ENCODE measurements around the gene FLCN. TPM values are rescaled to one million over a fixed set of nuclear protein-coding genes. Genes with fewer than 3 reads are reported as not detected.
"Not testable (repeated sequence)": the region's sequence is repeated elsewhere in the genome, so short reads cannot be mapped to it uniquely, and the experiment has no call there.

The FLCN gene
- 8.4 TPM for total RNA-seq

- Histone ChIP-seq H3K4me3 (ENCODE audit: low read length) (peak within 1 kb of the TSS; percentile 98), H3K27me3 (ENCODE audit: insufficient read depth, low read length) (no peaks in the 10 kb centered on the region), H3K4me1 (ENCODE audit: insufficient read depth, low read length) (peaks cover 27% of the 10 kb centered on the region), H3K9me3 (ENCODE audit: low read depth, low read length) (no peaks in the 10 kb centered on the region)
Measured at GRCh38 chr17:17237026-17237799, at the start of gene FLCN. Gene FLCN, minus strand, starts transcription at chr17:17237168. Its CDS starts 9,031 bp downstream, at chr17:17228137.

- no peaks in the 10 kb centered on the region for H3K27me3 ChIP-seq (ENCODE audit: insufficient read depth, low read length)
- H3K4me1 ChIP-seq (ENCODE audit: insufficient read depth, low read length) = peaks cover 13% of the 10 kb centered on the region
- H3K9me3 ChIP-seq (ENCODE audit: low read depth, low read length) = no peaks in the 10 kb centered on the region
- no peak overlapping the region for H3K4me3 ChIP-seq (ENCODE audit: low read length)
Measured at GRCh38 chr17:17285951-17286350, 49.0 kb upstream of the FLCN start.

- peaks cover 55% of the 10 kb centered on the region for H3K4me1 ChIP-seq (ENCODE audit: insufficient read depth, low read length)
- H3K9me3 ChIP-seq (ENCODE audit: low read depth, low read length) = no peaks in the 10 kb centered on the region
- H3K27me3 ChIP-seq (ENCODE audit: insufficient read depth, low read length) = no peaks in the 10 kb centered on the region
- peak within 1 kb of the TSS; percentile 87 for H3K4me3 ChIP-seq (ENCODE audit: low read length)
Measured at GRCh38 chr17:17280613-17281549, 43.9 kb upstream of the FLCN start, which contains the start of gene COPS3. Gene COPS3, minus strand, starts transcription at chr17:17281246. Its CDS starts 60 bp downstream, at chr17:17281186.

GRCh38 chr17:17279316-17279715, 42.3 kb upstream of the FLCN start:
- H3K4me3 ChIP-seq (ENCODE audit: low read length) = no peak overlapping the region
- no peaks in the 10 kb centered on the region for H3K9me3 ChIP-seq (ENCODE audit: low read depth, low read length)
- H3K27me3 ChIP-seq (ENCODE audit: insufficient read depth, low read length) = no peaks in the 10 kb centered on the region
- peaks cover 62% of the 10 kb centered on the region for H3K4me1 ChIP-seq (ENCODE audit: insufficient read depth, low read length)

- H3K4me1 ChIP-seq (ENCODE audit: insufficient read depth, low read length) = peaks cover 56% of the 10 kb centered on the region
- H3K27me3 ChIP-seq (ENCODE audit: insufficient read depth, low read length); H3K4me3 ChIP-seq (ENCODE audit: low read length); H3K9me3 ChIP-seq (ENCODE audit: low read depth, low read length): not testable (repeated sequence)
Measured at GRCh38 chr17:17277431-17277830, 40.5 kb upstream of the FLCN start.

- H3K9me3 ChIP-seq (ENCODE audit: low read depth, low read length) = no peaks in the 10 kb centered on the region
- peaks cover 49% of the 10 kb centered on the region for H3K4me1 ChIP-seq (ENCODE audit: insufficient read depth, low read length)
- H3K4me3 ChIP-seq (ENCODE audit: low read length) = no peak overlapping the region
- H3K27me3 ChIP-seq (ENCODE audit: insufficient read depth, low read length) = no peaks in the 10 kb centered on the region
Measured at GRCh38 chr17:17275971-17276370, 39.0 kb upstream of the FLCN start.

GRCh38 chr17:17269926-17270773, 33.2 kb upstream of the FLCN start:
- Histone ChIP-seq H3K4me1 (ENCODE audit: insufficient read depth, low read length) (peaks cover under 1% of the 10 kb centered on the region), H3K4me3 (ENCODE audit: low read length) (no peak overlapping the region), H3K27me3 (ENCODE audit: insufficient read depth, low read length) (no peaks in the 10 kb centered on the region), H3K9me3 (ENCODE audit: low read depth, low read length) (no peaks in the 10 kb centered on the region)

GRCh38 chr17:17264430-17264829, 27.5 kb upstream of the FLCN start:
- no peaks in the 10 kb centered on the region for H3K4me1 ChIP-seq (ENCODE audit: insufficient read depth, low read length)
- H3K4me3 ChIP-seq (ENCODE audit: low read length) = no peak overlapping the region
- H3K27me3 ChIP-seq (ENCODE audit: insufficient read depth, low read length) = no peaks in the 10 kb centered on the region
- H3K9me3 ChIP-seq (ENCODE audit: low read depth, low read length) = no peaks in the 10 kb centered on the region

- Histone ChIP-seq H3K27me3 (ENCODE audit: insufficient read depth, low read length) (no peaks in the 10 kb centered on the region), H3K4me1 (ENCODE audit: insufficient read depth, low read length) (no peaks in the 10 kb centered on the region), H3K9me3 (ENCODE audit: low read depth, low read length) (no peaks in the 10 kb centered on the region), H3K4me3 (ENCODE audit: low read length) (no peak overlapping the region)
Measured at GRCh38 chr17:17258998-17259397, 22.0 kb upstream of the FLCN start.

- Histone ChIP-seq H3K4me1 (ENCODE audit: insufficient read depth, low read length) (no peaks in the 10 kb centered on the region), H3K4me3 (ENCODE audit: low read length) (no peak overlapping the region), H3K9me3 (ENCODE audit: low read depth, low read length) (no peaks in the 10 kb centered on the region), H3K27me3 (ENCODE audit: insufficient read depth, low read length) (no peaks in the 10 kb centered on the region)
Measured at GRCh38 chr17:17258011-17258410, 21.0 kb upstream of the FLCN start.

- no peaks in the 10 kb centered on the region for H3K27me3 ChIP-seq (ENCODE audit: insufficient read depth, low read length)
- no peak overlapping the region for H3K4me3 ChIP-seq (ENCODE audit: low read length)
- no peaks in the 10 kb centered on the region for H3K4me1 ChIP-seq (ENCODE audit: insufficient read depth, low read length)
- no peaks in the 10 kb centered on the region for H3K9me3 ChIP-seq (ENCODE audit: low read depth, low read length)
Measured at GRCh38 chr17:17256316-17256715, 19.3 kb upstream of the FLCN start.

GRCh38 chr17:17255689-17256088, 18.7 kb upstream of the FLCN start:
- not testable (repeated sequence) for H3K27me3 ChIP-seq (ENCODE audit: insufficient read depth, low read length); H3K4me3 ChIP-seq (ENCODE audit: low read length); H3K4me1 ChIP-seq (ENCODE audit: insufficient read depth, low read length); H3K9me3 ChIP-seq (ENCODE audit: low read depth, low read length)

GRCh38 chr17:17254036-17254435, 17.1 kb upstream of the FLCN start:
- no peaks in the 10 kb centered on the region for H3K9me3 ChIP-seq (ENCODE audit: low read depth, low read length)
- no peak overlapping the region for H3K4me3 ChIP-seq (ENCODE audit: low read length)
- no peaks in the 10 kb centered on the region for H3K27me3 ChIP-seq (ENCODE audit: insufficient read depth, low read length)
- H3K4me1 ChIP-seq (ENCODE audit: insufficient read depth, low read length) = no peaks in the 10 kb centered on the region

GRCh38 chr17:17253406-17253805, 16.4 kb upstream of the FLCN start:
- Histone ChIP-seq H3K27me3 (ENCODE audit: insufficient read depth, low read length) (no peaks in the 10 kb centered on the region), H3K4me3 (ENCODE audit: low read length) (no peak overlapping the region), H3K9me3 (ENCODE audit: low read depth, low read length) (no peaks in the 10 kb centered on the region), H3K4me1 (ENCODE audit: insufficient read depth, low read length) (no peaks in the 10 kb centered on the region)

Measured in mononuclear cell (primary cell).